Epithelial cell of esophagus (primary cell): Measurements from ENCODE around the gene KCTD2.

ENCODE experiments used
- DNase-seq: peaks from one replicate; pipeline ENCODE4 v3.0.0; 2010; ENCODE audit warnings: low read depth
- H3K4me3 ChIP-seq: 2 replicates; pipeline ENCODE4 v1.5.1; 2011; ENCODE audit warnings: mild to moderate bottlenecking, low read length, control low read depth
- TF ChIP-seq, protein P1 (sequence below): IDR thresholded peaks from 2 replicates; pipeline ENCODE4 v1.5.1; 2011; ENCODE audit warnings: low read depth, mild to moderate bottlenecking, low read length, control low read depth, inconsistent platforms; ENCODE audit not compliant: insufficient read depth; ENCODE audit errors: missing control alignments

KCTD2 gene

DNA sequence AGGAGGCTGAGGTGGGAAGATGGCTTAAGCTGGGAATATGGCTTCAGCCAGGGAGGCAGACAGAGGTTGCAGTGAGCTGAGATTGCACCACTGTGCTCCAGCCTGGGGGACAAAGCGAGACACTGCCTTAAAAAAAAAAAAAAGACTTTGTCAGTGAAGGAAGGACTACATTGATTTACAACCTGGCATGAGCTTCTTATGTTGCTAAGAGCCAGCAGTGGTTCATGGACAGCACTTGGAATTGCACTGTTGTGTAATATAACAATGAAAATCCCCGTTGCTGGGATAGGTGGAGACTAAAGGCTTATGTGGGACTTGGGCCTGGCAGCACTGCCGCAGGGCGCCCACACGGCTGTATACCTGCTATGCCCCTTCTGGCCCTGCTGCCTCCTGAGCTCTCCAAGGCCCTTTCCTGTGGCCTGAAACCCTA lies 26.6 kb downstream of the KCTD2 start:
- no peak overlapping the region for H3K4me3 ChIP-seq
- TF ChIP-seq, protein P1, sequence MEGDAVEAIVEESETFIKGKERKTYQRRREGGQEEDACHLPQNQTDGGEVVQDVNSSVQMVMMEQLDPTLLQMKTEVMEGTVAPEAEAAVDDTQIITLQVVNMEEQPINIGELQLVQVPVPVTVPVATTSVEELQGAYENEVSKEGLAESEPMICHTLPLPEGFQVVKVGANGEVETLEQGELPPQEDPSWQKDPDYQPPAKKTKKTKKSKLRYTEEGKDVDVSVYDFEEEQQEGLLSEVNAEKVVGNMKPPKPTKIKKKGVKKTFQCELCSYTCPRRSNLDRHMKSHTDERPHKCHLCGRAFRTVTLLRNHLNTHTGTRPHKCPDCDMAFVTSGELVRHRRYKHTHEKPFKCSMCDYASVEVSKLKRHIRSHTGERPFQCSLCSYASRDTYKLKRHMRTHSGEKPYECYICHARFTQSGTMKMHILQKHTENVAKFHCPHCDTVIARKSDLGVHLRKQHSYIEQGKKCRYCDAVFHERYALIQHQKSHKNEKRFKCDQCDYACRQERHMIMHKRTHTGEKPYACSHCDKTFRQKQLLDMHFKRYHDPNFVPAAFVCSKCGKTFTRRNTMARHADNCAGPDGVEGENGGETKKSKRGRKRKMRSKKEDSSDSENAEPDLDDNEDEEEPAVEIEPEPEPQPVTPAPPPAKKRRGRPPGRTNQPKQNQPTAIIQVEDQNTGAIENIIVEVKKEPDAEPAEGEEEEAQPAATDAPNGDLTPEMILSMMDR: no peak
- DNase-seq: no peak

DNA sequence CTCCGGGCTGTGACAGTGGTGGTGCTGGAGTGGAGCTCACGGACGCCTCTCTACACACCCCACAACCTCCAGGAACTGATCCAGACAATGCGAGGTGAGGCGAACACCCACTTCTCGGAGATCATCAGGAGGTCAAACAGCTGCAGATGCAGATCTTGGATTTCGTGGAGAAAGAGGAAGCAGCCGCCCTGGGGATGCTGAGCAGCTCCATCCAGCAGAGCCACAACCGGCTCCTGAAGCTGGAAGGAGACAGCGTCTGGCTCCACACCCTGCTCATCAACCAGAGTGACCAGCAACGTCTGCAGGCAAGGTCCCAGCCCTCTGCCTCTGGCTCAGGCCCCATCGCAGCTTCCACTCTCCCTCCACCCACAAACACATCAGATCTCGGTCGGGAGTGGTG lies 27.5 kb downstream of the KCTD2 start:
- TF ChIP-seq, protein P1: no peak
- no peak for DNase-seq
- H3K4me3 ChIP-seq: no peak overlapping the region

DNA sequence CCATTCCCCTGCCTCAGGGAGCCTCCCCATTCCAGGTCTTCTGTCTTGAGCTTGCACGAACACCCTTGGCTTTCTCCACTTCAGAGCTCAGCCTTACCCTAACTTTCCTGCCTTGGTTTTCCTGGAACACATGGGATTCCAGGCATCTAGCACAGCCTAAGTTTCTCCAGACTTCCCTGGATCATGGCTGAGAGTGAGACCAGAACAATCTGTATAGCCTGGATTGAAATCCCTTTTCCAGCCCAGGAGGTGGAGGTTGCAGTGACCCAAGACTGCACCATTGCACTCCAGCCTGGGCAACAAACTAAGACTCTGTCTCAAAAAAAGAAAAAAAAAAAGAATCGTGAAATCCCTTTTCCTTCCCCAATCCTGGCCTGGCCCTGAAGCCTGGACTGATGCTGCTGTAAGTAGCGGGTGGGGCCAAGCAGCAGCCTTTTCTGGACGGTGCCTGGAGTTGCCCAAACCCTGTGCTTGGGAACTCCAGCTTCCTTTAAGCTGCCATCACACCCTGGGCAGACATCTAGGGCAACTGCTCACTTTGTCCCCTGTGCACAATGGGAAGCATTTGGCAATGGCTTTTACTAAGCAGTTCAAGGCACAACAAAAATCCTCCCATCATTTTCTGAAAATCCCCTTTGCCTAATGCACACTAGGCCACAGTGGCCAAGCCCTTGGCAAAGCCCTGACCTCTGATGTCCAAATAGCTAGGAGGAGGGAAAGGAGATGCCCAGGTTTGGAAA lies 28.7 kb downstream of the KCTD2 start:
- DNase-seq: no peak
- TF ChIP-seq, protein P1: no peak

DNA sequence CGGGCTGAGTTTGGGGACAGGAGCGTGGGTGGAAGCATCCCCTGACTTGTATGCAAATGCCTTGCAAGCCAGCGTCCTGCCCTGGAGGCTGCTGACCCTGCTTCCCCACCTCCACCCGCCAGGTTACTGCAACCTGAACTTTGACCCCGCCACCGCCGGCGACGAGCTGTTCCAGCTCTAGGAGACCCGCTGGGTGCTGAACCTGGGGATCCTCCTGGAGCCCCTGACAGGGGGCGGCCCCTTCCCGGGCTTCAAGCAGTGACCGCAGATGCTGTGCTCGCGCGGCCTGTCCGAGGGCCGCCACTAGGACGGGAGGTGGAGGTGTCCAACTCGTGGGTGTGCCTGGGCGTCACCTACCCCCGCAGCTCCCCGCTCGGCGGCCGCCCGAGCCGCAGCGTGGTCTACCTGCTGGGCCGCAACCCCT lies 30.1 kb downstream of the KCTD2 start:
- no peak overlapping the region for H3K4me3 ChIP-seq
- TF ChIP-seq, protein P1: no peak
- DNase-seq: no peak

More for the DNA sequence above, 28.7 kb downstream of the KCTD2 start:
- H3K4me3 ChIP-seq: no peak overlapping the region

DNA sequence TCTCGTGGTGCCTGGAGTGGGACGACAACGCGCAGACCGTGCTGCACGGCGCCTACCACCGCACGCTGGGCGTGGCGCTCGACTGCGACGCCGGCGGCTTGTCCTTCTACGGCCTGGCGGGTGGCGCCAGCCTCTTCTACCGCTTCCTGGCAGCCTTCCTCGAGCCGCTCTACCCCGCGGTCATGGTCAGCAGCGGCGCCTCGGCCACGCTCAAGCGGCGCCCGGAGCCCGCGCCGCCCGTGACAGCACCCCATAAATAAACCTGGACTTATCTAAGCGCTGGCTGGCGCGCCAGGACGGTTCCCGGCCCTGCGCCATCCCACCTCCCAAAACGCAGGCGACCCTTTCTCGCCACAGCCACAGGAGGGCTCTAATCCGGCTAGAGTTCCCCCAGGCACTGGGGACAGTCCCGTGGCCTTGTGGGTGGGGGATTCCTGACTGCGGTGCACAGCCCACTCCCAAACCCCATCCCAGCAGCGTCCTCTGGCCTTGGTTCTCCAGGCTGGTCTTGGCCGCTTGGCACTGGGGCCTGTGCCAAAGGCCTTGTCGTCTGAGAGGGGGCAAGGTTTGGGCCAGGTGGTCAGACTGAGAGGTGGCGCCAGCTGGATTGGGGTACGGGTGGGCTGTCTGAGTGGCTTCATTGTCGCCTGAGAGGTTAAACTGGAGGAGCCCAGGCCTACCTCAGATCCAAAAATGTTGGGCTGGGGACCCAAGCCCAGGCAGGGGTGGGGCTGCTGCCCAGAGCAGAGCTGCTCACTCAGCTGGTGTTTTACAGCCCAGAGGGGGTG lies 30.7 kb downstream of the KCTD2 start:
- TF ChIP-seq, protein P1: peak; percentile 2
- peak overlapping the region; percentile 10 for H3K4me3 ChIP-seq
- DNase-seq: peak; percentile 28

DNA sequence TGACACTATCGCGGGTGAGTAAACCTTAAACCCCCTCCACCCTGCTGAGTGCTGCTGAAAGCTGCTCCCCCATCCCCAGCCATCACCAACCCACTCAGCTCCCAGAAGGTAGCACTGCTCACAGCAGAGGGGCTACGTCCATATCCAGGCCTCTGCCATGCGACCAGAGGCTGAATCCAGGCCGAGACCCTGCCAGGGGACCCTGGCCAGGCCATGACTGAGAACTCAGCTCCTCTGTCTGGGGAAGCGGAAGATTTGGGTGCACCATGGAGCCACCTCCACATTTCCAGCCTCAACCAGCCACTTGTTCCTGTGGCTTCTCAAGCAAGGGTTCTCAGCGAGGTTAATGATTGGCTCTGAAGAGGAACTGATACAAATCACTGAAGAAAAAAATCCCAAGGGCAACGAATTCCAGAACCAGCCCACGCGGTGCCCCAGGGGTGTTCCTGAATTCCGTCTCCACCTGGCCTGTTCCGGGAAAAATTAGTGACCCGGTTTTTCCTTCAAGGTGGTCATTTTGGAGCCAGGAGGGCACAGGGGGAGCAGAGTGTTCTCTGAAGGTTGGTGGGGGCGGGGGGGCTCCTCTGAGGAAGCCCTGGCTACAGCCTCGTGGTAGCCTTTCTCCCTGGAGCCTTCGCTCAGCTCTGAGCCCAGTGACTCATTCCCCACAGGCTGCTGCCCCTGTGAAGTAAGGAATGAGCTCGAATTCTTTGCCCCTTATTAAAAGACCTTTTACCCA lies 31.4 kb downstream of the KCTD2 start:
- H3K4me3 ChIP-seq: no peak overlapping the region
- DNase-seq: peak; percentile 50
- TF ChIP-seq, protein P1: no peak
